ENCODE results near the gene AMACR.
A peak's percentile ranks its signal among the peaks of the same experiment; 100 is the strongest.
"Not testable (repeated sequence)": the region's sequence is repeated elsewhere in the genome, so short reads cannot be mapped to it uniquely, and the experiment has no call there.

Gene AMACR

DNA sequence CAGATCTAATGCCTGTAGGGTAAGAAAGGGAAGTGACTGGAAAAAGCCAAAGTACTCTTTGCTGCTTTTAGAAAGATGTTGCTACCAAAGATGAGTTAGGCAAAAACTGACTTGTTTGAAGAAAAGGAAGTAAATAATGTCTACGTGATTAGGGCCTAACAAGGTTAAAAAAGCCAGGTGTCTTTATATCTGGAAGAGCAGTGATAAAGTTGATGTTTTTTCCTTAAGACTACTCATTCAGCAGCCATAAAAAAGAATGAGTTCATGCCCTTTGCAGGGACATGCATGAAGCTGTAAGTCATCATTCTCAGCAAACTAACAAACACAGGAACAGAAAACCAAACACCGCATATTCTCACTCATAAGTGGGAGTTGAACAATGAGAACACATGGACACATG lies 13.5 kb upstream of the AMACR start:
- Mint-ChIP-seq H3K4me1 (peaks cover 22% of the 10 kb centered on the region), H3K27me3 (no peaks in the 10 kb centered on the region), H3K36me3 (peaks cover 19% of the 10 kb centered on the region), H3K27ac (peak overlapping the region; percentile 27), H3K4me3 (no peak overlapping the region), H3K9me3 (no peaks in the 10 kb centered on the region)

GRCh38 chr5:34020726-34021125 lies 12.9 kb upstream of the AMACR start:
- no peak overlapping the region for H3K4me3 Mint-ChIP-seq
- no peaks in the 10 kb centered on the region for H3K9me3 Mint-ChIP-seq
- H3K4me1 Mint-ChIP-seq: peaks cover 22% of the 10 kb centered on the region
- no peak overlapping the region for H3K27ac Mint-ChIP-seq
- no peaks in the 10 kb centered on the region for H3K27me3 Mint-ChIP-seq
- H3K36me3 Mint-ChIP-seq: peaks cover 16% of the 10 kb centered on the region

GRCh38 chr5:34017254-34017653 lies 9.4 kb upstream of the AMACR start:
- Mint-ChIP-seq H3K4me1 (peaks cover 13% of the 10 kb centered on the region), H3K27me3 (no peaks in the 10 kb centered on the region), H3K27ac (no peak overlapping the region), H3K9me3 (no peaks in the 10 kb centered on the region), H3K36me3 (peaks cover 13% of the 10 kb centered on the region), H3K4me3 (no peak overlapping the region)

- Mint-ChIP-seq H3K27me3 (no peaks in the 10 kb centered on the region), H3K4me3 (no peak overlapping the region), H3K27ac (peak overlapping the region; percentile 35), H3K4me1 (peaks cover 8% of the 10 kb centered on the region), H3K9me3 (no peaks in the 10 kb centered on the region), H3K36me3 (peaks cover 13% of the 10 kb centered on the region)
Measured at GRCh38 chr5:34016750-34017149, 8.9 kb upstream of the AMACR start.

DNA sequence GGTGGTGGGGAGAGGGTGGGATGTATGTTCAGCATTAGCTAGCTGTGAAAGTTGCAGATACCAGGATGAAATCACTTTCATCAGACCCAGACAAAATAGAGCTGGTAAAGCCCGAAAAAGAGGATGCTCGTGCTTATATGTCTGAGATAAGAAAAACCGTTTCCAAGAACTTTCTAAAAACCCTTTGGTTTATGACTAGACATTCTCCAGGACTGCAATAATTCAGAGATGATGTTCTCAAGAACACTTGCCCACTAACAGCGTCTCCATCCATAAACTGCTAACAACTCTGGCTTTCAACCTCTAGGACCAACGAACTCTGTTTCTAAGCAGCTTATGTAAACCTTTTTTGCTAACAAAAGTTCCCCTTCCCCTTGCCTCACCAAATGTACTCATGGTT lies 8.4 kb upstream of the AMACR start:
- no peaks in the 10 kb centered on the region for H3K27me3 Mint-ChIP-seq
- peaks cover 2% of the 10 kb centered on the region for H3K4me1 Mint-ChIP-seq
- H3K9me3 Mint-ChIP-seq: no peaks in the 10 kb centered on the region
- no peak overlapping the region for H3K27ac Mint-ChIP-seq
- H3K4me3 Mint-ChIP-seq: no peak overlapping the region
- H3K36me3 Mint-ChIP-seq: peaks cover 10% of the 10 kb centered on the region

DNA sequence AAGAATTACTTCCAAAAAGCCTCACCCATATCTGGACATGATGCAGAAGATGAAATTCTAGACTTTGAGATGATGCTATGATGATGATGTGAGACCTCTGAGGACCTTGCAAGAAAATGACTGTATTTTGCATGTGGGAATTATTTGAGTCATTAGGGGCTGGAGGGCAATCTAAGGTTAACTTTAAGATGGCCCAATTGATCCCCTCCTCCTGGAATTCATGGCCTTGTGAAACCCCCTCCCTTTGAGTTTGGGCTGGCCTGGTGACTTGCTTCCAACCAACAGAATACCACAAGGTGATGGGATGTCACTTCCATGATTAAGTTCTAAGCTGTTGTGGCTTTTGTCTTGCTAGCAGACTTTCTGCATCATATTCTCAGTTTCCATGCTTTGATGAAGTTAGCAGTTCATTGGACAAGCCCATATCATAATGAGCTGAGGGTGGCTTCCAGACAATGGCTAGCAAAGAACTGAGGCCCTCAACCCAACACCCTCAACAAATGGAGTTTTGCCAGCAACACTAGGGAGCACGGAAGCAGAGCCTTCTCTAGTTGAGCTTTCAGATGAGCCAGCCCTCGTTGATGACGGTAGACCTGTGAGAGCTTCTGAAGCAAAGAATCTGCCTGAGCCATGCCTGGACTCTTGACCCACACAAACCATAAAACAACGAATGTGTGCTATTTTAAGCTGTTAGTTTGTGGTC lies 7.4 kb upstream of the AMACR start:
- Mint-ChIP-seq H3K4me3 (no peak overlapping the region), H3K36me3 (peaks cover 8% of the 10 kb centered on the region), H3K27ac (no peak overlapping the region), H3K9me3 (no peaks in the 10 kb centered on the region), H3K4me1 (no peaks in the 10 kb centered on the region), H3K27me3 (no peaks in the 10 kb centered on the region)

DNA sequence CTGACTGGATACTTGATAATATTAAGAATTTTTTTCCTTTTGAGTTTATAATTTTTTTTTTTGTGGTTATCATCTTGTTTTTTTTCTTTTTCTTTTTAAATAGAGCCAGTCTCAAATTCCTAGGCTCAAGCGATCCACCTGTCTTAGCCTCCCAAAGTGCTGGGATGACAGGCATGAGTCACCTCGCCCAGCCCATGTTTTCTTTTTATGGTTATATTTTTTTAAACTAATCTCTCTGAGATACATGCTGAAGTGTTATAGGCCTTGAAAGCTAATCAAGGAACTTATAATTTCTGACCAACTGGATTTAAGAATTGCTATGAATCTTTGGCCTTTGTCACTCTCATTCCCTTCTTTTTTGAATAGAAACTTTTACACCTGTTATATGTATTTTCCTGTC lies 6.8 kb upstream of the AMACR start:
- Mint-ChIP-seq H3K9me3 (no peaks in the 10 kb centered on the region), H3K27ac (no peak overlapping the region), H3K27me3 (no peaks in the 10 kb centered on the region), H3K4me3 (no peak overlapping the region), H3K4me1 (no peaks in the 10 kb centered on the region), H3K36me3 (peaks cover 5% of the 10 kb centered on the region)

DNA sequence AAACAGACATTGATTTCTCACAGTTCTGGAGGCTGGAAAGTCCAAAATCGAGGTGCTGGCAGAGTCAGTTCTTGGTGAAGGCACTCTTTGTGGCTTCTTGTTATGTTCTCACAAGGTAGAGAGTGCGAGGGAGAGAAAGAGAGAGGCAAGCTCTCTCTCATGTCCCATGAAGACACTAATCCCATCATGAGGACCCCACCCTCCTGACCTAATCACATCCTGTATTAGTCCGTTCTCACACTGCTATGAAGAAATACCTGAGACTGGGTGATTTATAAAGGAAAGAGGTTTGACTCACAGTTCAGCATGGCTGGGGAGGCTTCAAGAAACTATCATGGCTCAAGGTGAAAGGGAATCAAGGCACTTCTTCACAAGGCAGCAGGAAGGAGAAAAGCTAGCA lies 5.7 kb upstream of the AMACR start:
- H3K9me3 Mint-ChIP-seq: no peaks in the 10 kb centered on the region
- H3K36me3 Mint-ChIP-seq: peaks cover 3% of the 10 kb centered on the region
- no peak overlapping the region for H3K4me3 Mint-ChIP-seq
- no peak overlapping the region for H3K27ac Mint-ChIP-seq
- peaks cover 10% of the 10 kb centered on the region for H3K4me1 Mint-ChIP-seq
- no peaks in the 10 kb centered on the region for H3K27me3 Mint-ChIP-seq

GRCh38 chr5:34012791-34013190 lies 4.9 kb upstream of the AMACR start:
- H3K27ac Mint-ChIP-seq: no peak overlapping the region
- no peaks in the 10 kb centered on the region for H3K27me3 Mint-ChIP-seq
- no peak overlapping the region for H3K4me3 Mint-ChIP-seq
- H3K4me1 Mint-ChIP-seq: peaks cover 14% of the 10 kb centered on the region
- H3K36me3 Mint-ChIP-seq: peaks cover 3% of the 10 kb centered on the region
- no peaks in the 10 kb centered on the region for H3K9me3 Mint-ChIP-seq

- no peak overlapping the region for H3K27ac Mint-ChIP-seq
- H3K27me3 Mint-ChIP-seq: no peaks in the 10 kb centered on the region
- peaks cover 20% of the 10 kb centered on the region for H3K4me1 Mint-ChIP-seq
- no peak overlapping the region for H3K4me3 Mint-ChIP-seq
- no peaks in the 10 kb centered on the region for H3K36me3 Mint-ChIP-seq
- no peaks in the 10 kb centered on the region for H3K9me3 Mint-ChIP-seq
Measured at GRCh38 chr5:34011536-34011935, 3.7 kb upstream of the AMACR start.

DNA sequence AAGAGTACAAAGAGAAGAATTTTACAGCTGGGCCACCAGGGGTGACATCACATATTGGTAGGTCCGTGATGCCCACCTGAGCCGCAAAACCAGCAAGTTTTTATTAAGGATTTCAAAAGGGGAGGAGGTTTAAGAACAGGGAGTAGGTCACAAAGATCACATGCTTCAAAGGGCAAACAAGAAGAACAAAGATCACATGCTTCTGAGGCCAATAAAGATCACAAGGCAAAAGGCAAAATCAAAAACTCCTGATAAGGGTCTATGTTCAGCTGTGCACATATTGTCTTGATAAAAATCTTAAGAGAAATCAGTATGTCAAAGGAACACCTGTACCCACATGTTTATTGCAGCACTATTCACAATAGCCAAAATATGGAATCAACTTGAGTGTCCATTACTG lies 2.3 kb upstream of the AMACR start:
- H3K4me3 Mint-ChIP-seq, H3K36me3 Mint-ChIP-seq, H3K27me3 Mint-ChIP-seq, H3K9me3 Mint-ChIP-seq, H3K27ac Mint-ChIP-seq: not testable (repeated sequence)
- peaks cover 23% of the 10 kb centered on the region for H3K4me1 Mint-ChIP-seq

DNA sequence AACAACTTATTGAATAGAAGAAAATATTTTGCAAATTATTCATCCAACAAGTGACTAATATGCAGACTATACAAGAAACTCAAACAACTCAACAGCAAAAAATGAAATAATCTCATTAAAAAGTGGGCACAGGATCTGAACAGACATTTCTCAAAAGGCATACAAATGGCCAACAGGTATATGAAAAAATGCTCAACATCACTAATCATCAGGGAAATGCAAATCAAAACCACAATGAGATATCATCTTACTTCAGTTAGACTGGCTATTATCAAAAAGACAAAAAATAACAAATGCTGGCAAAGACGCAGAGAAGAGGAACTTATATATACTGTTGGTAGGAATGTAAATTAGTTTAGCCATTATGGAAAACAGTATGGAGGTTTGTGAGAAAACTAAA lies 1.8 kb upstream of the AMACR start:
- H3K4me1 Mint-ChIP-seq: peaks cover 28% of the 10 kb centered on the region
- H3K36me3 Mint-ChIP-seq: no peaks in the 10 kb centered on the region
- H3K9me3 Mint-ChIP-seq: no peaks in the 10 kb centered on the region
- peak overlapping the region; percentile 30 for H3K27ac Mint-ChIP-seq
- peak overlapping the region; percentile 9 for H3K4me3 Mint-ChIP-seq
- no peaks in the 10 kb centered on the region for H3K27me3 Mint-ChIP-seq

- Mint-ChIP-seq H3K4me1 (peaks cover 28% of the 10 kb centered on the region), H3K9me3 (no peaks in the 10 kb centered on the region), H3K27ac (peak overlapping the region; percentile 92), H3K4me3 (peak overlapping the region; percentile 91), H3K36me3 (peaks cover 2% of the 10 kb centered on the region), H3K27me3 (no peaks in the 10 kb centered on the region)
Measured at GRCh38 chr5:34008802-34009201, 952 bp upstream of the AMACR start.

DNA sequence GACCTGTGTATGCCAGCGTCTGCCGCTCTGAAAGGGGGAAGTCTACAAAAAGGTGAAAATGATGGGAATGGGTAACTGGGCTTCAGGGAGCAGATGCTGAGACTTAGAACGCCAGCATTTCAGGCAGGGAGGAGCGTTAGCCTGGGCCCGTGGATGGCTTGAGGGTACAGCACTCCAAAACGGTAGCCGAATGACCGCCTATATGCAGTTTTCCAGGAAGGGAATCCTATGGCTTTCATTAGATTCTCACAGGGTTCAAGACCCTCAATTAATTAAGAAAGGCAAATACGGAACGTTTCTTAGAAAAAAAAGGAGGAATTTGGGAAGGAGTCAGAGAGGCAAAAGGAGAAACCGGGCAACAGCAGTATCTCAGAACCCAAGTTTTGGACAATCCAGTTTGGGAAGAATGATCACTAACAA lies 639 bp downstream of the AMACR start:
- Mint-ChIP-seq H3K27ac (peak overlapping the region; percentile 88), H3K27me3 (no peaks in the 10 kb centered on the region), H3K4me3 (peak overlapping the region; percentile 91), H3K4me1 (peaks cover 28% of the 10 kb centered on the region), H3K36me3 (peaks cover 2% of the 10 kb centered on the region), H3K9me3 (no peaks in the 10 kb centered on the region)

- Mint-ChIP-seq H3K4me1 (peaks cover 28% of the 10 kb centered on the region), H3K36me3 (peaks cover 2% of the 10 kb centered on the region), H3K4me3 (no peak overlapping the region), H3K9me3 (no peaks in the 10 kb centered on the region), H3K27me3 (no peaks in the 10 kb centered on the region), H3K27ac (no peak overlapping the region)
Measured at GRCh38 chr5:34005681-34006080, 2.2 kb downstream of the AMACR start.

DNA sequence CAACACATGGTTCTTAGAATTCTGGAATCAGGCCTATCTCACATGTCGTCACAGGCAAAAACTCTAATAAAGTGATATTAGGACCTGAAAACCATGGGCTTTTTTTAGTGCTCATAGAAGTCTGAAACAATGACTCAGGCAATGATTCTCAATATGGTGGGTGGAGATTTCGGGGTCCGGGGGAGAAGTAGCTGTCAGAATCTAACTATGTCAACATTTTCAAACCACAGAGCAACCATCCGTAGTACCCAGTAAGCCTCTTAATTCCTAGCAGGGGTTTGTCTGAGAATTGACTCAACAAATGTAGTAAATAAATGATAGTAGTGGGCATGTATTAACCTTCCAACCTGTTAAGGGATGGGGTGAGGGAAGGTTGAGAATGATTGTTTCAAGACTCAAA lies 2.6 kb downstream of the AMACR start:
- no peaks in the 10 kb centered on the region for H3K27me3 Mint-ChIP-seq
- no peaks in the 10 kb centered on the region for H3K9me3 Mint-ChIP-seq
- H3K4me1 Mint-ChIP-seq: peaks cover 28% of the 10 kb centered on the region
- peaks cover 2% of the 10 kb centered on the region for H3K36me3 Mint-ChIP-seq
- H3K27ac Mint-ChIP-seq: no peak overlapping the region
- no peak overlapping the region for H3K4me3 Mint-ChIP-seq

GRCh38 chr5:34003941-34004340 lies 3.9 kb downstream of the AMACR start:
- H3K27ac Mint-ChIP-seq: no peak overlapping the region
- H3K9me3 Mint-ChIP-seq: no peaks in the 10 kb centered on the region
- no peaks in the 10 kb centered on the region for H3K27me3 Mint-ChIP-seq
- peaks cover 2% of the 10 kb centered on the region for H3K36me3 Mint-ChIP-seq
- no peak overlapping the region for H3K4me3 Mint-ChIP-seq
- peaks cover 22% of the 10 kb centered on the region for H3K4me1 Mint-ChIP-seq
